Activated CD8-positive, alpha-beta T cell treated with anti-CD3 and anti-CD28 coated beads for 36 hours (primary cell): ENCODE data around the gene ZNF527. TPM values are rescaled to one million over a fixed set of nuclear protein-coding genes. Genes with fewer than 3 reads are reported as not detected.

Experiments
- ATAC-seq: fragments of 200-7000 bp; cut with Tn5 transposase; one replicate; pipeline ENCODE4 v1.10.0; 2021; ENCODE audit warnings: mild to moderate bottlenecking, moderate library complexity
- CTCF ChIA-PET: fragments of 350-600 bp; sonication (Branson Sonifier 250); formaldehyde crosslinking; loops from one replicate; lab custom pipeline; 2021; ENCODE audit warnings: antibody characterized with exemption; lab: Charles Lee
- POLR2A ChIA-PET: fragments of 350-600 bp; sonication (Branson Sonifier 250); formaldehyde crosslinking; loops from one replicate; lab custom pipeline; 2021; ENCODE audit warnings: antibody characterized with exemption; lab: Charles Lee
- DNase-seq: peaks from one replicate; pipeline ENCODE4 v3.0.0-alpha.2; 2020
- H3K27ac Mint-ChIP-seq: one replicate; pipeline ENCODE4 v1.8.0; 2021; ENCODE audit warnings: mild to moderate bottlenecking, mixed read lengths
- H3K27me3 Mint-ChIP-seq: one replicate; pipeline ENCODE4 v1.8.0; 2021; ENCODE audit warnings: mixed read lengths
- H3K36me3 Mint-ChIP-seq: one replicate; pipeline ENCODE4 v1.8.0; 2021; ENCODE audit warnings: low read depth, mixed read lengths
- H3K4me1 Mint-ChIP-seq: one replicate; pipeline ENCODE4 v1.8.0; 2021; ENCODE audit warnings: low read depth, mixed read lengths
- H3K4me3 Mint-ChIP-seq: one replicate; pipeline ENCODE4 v1.8.0; 2021; ENCODE audit warnings: mild to moderate bottlenecking, moderate library complexity, mixed read lengths
- H3K9me3 Mint-ChIP-seq: one replicate; pipeline ENCODE4 v1.8.0; 2021; ENCODE audit warnings: mixed read lengths
- intact Hi-C: fragments of 100-400 bp; cut with micrococcal nuclease; formaldehyde crosslinking; loops from one replicate; pipeline ENCODE4 v1.10.0; 2022
- total RNA-seq, 2 experiments: library from RNA; stranded (reverse); gene quantifications; one replicate each; pipeline ENCODE4 v1.2.3, GENCODE V29; 2021
- TF ChIP-seq, protein P1 (sequence below): fragments of 200-600 bp; IDR thresholded peaks from one replicate; pipeline ENCODE4 v1.8.0; 2022; ENCODE audit warnings: antibody characterized with exemption, mild to moderate bottlenecking

The ZNF527 gene
- 1 to 10 TPM; 5.2 to 5.5 TPM for total RNA-seq

- Mint-ChIP-seq H3K27me3 (no peaks in the 10 kb centered on the region), H3K9me3 (peaks cover 10% of the 10 kb centered on the region), H3K4me3 (peak within 1 kb of the TSS; percentile 98), H3K36me3 (peaks cover 9% of the 10 kb centered on the region), H3K27ac (peak within 1 kb of the TSS; percentile 96), H3K4me1 (peaks cover 15% of the 10 kb centered on the region)
- DNase-seq (peak; percentile 98), ATAC-seq (peak; percentile 98)
- POLR2A ChIA-PET: interaction anchor here (0.6 to 2.1 kb wide), 8 partner anchors 9 to 293 kb away, joined by 3 to 11 read pairs (median 3); partner anchors contain the start of genes ZNF569 and ZNF793
- CTCF ChIA-PET: interaction anchor here (1.0 kb wide), 1 partner anchor 97 kb away, joined by 3 read pairs; the partner anchor contains the start of gene ZNF569
- intact Hi-C loops: no loop called here
- TF ChIP-seq, protein P1, sequence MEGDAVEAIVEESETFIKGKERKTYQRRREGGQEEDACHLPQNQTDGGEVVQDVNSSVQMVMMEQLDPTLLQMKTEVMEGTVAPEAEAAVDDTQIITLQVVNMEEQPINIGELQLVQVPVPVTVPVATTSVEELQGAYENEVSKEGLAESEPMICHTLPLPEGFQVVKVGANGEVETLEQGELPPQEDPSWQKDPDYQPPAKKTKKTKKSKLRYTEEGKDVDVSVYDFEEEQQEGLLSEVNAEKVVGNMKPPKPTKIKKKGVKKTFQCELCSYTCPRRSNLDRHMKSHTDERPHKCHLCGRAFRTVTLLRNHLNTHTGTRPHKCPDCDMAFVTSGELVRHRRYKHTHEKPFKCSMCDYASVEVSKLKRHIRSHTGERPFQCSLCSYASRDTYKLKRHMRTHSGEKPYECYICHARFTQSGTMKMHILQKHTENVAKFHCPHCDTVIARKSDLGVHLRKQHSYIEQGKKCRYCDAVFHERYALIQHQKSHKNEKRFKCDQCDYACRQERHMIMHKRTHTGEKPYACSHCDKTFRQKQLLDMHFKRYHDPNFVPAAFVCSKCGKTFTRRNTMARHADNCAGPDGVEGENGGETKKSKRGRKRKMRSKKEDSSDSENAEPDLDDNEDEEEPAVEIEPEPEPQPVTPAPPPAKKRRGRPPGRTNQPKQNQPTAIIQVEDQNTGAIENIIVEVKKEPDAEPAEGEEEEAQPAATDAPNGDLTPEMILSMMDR: no peak
Observed at GRCh38 chr19:37370880-37371661, at the start of gene ZNF527. TSS of gene ZNF527 (plus strand) at chr19:37371099. CDS start at chr19:37374199, 3,100 bp downstream.

- POLR2A ChIA-PET: no interaction called here
- Mint-ChIP-seq H3K27me3 (no peaks in the 10 kb centered on the region), H3K4me1 (peaks cover 15% of the 10 kb centered on the region), H3K36me3 (peaks cover 45% of the 10 kb centered on the region), H3K9me3 (no peaks in the 10 kb centered on the region), H3K4me3 (no peak overlapping the region), H3K27ac (no peak overlapping the region)
- DNase-seq (no peak), ATAC-seq (no peak)
- CTCF ChIA-PET: no interaction called here
- TF ChIP-seq, protein P1: no peak
- intact Hi-C loops: no loop called here
Observed at GRCh38 chr19:37329686-37330085, 41.2 kb upstream of the ZNF527 start.

DNA sequence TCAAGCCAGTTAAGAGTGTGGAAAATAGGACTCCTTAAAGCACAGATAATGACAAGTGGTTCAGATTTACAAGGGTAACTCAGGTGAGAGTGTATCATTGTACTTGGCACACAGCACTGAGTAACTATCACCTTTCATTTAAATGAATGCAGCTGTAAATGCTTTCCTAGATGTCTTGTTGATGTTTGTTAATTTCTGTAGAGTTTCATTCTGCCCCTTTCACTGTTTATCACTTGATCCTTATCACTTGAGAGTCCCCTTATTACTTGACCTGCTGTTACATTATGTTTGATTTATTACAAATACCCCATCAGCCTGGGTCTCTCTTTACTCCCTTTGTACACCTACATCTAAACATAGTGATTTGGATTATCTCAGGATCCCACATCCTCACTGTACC lies 38.1 kb upstream of the ZNF527 start:
- Mint-ChIP-seq H3K4me1 (peaks cover 29% of the 10 kb centered on the region), H3K36me3 (peaks cover 56% of the 10 kb centered on the region), H3K9me3 (peaks cover 4% of the 10 kb centered on the region), H3K27me3 (no peaks in the 10 kb centered on the region), H3K4me3 (no peak overlapping the region), H3K27ac (no peak overlapping the region)
- TF ChIP-seq, protein P1: no peak
- no peak for ATAC-seq
- no peak for DNase-seq
- ChIA-PET POLR2A (no interaction called here), CTCF (no interaction called here)
- intact Hi-C loops: no loop called here

- CTCF ChIA-PET: no interaction called here
- peaks cover 32% of the 10 kb centered on the region for H3K4me1 Mint-ChIP-seq
- peaks cover 55% of the 10 kb centered on the region for H3K36me3 Mint-ChIP-seq
- no peak overlapping the region for H3K4me3 Mint-ChIP-seq
- no peak for DNase-seq
- no peak for ATAC-seq
- no peaks in the 10 kb centered on the region for H3K27me3 Mint-ChIP-seq
- TF ChIP-seq, protein P1: no peak
- intact Hi-C loops: no loop called here
- H3K9me3 Mint-ChIP-seq: peaks cover 4% of the 10 kb centered on the region
- no peak overlapping the region for H3K27ac Mint-ChIP-seq
- POLR2A ChIA-PET: interaction anchor here (1.7 kb wide), 1 partner anchor 261 kb away, joined by 5 read pairs; the partner anchor contains the start of genes ZNF540 and ZNF571
Observed at GRCh38 chr19:37333457-37333856, 37.4 kb upstream of the ZNF527 start.
